Stimulated activated CD8-positive, alpha-beta memory T cell treated with anti-CD3 and anti-CD28 coated beads, Interleukin-7, amount 100 ng/mL, for 4 hours (primary cell): ENCODE measurements around the gene ZNF503.

Experiments
- DNase-seq, 2 donors: peaks; one replicate each; pipeline ENCODE4 v3.0.0-alpha.2; 2020; ENCODE audit warnings: low read depth in 2 of 2

Gene ZNF503

GRCh38 chr10:75406462-75407223 lies 5.1 kb upstream of the ZNF503 start:
- no peak for DNase-seq

DNA sequence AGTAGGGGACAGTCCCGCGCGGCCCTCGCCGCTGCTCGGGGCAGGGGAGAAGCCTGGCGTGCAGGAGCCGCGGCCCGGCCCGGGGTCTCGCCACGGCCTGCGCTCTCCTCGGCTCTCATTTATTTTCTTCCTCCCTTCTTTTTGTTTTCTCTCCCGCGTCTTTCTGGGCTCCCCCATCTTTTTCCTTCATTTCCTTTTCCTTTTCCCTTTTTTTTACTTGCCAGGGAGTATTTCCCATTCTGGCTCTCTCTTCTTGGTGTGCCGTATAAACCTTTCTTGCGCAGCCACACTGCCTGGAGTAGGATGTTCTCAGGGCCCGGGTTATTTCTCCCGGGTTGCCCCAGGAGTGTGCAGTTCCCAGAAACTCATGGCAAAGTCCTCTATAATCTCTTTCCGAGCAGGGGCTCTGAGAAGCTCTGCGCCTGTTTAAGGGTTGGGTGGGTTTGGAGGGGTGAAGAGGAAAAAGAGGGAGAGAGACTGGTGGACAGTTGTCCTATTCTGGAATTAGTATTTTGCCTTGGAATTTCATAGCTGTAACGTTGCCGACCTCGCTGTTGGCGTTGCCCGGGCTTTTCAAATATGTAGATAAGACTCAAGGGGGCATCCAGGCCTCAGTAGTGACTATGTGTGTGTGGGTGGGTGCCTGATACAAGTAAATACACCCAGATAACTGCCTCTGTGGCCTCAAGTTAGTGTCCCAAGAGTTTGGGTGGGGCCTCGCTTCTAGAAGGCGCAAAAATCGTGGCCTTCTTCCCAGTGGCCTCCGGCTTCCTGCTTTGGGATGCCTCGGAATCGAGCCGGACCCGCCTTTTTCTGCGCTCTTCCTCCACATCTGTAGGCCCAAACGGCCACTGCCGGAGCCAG lies 4.3 kb upstream of the ZNF503 start:
- no peak for DNase-seq

DNA sequence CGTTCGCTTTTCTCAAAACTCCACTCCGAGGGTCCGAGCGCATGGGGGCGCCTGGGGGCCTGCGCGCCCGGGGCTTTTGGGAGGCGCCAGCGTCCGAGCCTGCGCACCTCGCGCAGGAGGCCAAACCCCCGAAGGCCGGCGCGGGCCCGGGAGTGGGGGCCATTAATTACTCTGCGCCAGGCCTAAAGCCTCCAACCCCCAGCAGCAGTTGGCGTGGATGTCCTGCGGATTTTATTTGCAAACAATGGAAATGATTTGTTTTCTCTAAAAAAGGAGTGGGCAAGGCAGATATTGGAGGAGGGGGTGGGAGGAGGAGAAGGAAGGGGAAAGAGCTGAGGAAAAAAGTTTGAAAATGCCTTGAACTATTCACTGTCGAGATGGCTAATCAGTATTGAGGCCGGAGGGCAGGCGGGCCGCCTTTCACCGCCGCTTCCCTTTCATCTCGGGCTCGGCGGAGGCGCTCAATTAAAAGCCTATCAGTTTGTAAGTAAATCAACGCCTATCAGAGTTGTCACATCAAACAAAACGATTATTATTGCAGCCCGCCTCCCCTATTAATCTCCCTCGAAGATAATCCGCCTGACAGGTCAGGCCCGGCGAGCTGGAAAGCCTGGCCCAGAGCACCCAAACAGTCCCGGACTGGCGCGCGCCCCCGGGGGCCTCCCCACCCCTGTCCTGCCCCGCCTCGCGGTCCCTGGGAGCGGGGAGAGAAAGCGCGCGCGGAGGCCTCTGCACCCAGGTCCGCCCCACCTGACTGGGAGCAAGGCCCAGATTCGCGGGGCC lies 3.4 kb upstream of the ZNF503 start:
- DNase-seq: no peak

- DNase-seq: no peak
These were observed 2.6 kb upstream of the ZNF503 start for GRCh38 chr10:75403939-75404814.

DNA sequence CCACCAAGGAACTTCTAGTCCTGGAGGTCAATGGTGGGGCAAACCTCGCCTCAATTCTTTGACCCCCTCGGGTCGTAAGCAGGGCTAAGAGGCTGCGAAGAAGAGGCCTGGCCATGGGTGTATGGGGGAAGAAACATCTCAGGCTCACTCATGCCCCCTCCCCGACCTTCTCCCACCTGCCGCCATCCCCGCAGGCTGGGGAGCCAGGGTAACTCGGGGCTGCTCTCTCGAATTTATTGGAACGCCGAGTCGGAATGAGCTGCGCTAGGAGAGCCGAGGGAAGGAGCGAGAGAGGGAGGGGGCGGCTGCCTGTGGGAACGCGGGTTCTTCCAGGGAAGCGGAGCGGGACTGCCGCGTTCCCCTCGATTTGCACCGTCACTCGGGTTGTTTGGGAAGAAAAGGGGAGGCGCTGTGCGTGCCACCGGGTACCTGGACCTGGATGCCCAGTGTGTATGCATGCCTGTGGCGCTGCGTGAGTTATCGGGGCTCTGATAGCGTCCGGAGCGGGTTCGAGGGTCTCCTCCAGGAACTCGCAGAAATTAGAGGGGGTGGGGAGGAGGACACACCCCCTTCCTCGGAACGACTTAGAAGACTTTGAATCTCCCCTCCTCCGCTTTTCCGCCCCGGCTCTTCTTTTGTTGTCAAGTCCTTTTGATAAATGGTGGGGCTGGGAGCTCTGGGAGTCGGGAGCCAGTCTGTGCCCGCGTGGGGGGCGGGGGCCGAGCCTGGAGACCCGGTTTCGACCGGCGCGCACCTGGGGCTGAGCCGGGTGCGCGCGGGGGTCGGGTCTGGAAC lies 1.8 kb upstream of the ZNF503 start:
- no peak for DNase-seq

GRCh38 chr10:75402486-75403143 lies 1.1 kb upstream of the ZNF503 start:
- DNase-seq: no peak

- no peak for DNase-seq
These were observed 594 bp downstream of the ZNF503 start for GRCh38 chr10:75400771-75401568.

DNA sequence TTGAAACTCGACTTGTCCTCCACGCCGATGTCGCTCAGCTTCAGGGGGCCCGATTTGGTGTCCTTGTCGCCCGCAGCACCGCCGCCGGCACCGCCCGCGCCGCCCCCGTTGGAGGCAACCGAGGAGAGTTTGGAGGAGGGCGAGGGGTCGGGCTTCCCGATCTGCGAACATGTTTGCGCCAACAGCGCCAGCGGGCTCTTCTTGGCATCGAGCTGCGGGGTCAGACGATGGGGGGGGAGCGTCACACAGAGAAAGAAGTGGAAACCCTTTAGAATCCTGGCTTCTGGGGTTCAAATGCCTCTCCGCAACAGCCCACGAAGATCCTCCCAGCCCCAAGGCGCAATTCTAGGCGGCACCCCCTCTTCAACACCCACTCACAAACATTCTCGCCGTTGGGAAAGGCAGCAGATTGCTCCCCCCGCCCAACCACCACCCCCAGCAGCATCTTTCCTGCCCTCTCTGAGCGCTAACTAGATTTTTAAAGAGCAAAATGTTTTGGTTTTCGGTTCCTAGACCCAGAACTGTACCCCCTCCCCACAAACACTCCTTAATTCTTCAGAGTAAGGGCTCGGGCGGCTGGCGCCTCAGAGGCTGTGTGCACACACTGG lies 1.3 kb downstream of the ZNF503 start:
- no peak for DNase-seq

- DNase-seq: peak in 1 of 2 donors; percentile 18
These were observed 2.0 kb downstream of the ZNF503 start for GRCh38 chr10:75399461-75400162.

DNA sequence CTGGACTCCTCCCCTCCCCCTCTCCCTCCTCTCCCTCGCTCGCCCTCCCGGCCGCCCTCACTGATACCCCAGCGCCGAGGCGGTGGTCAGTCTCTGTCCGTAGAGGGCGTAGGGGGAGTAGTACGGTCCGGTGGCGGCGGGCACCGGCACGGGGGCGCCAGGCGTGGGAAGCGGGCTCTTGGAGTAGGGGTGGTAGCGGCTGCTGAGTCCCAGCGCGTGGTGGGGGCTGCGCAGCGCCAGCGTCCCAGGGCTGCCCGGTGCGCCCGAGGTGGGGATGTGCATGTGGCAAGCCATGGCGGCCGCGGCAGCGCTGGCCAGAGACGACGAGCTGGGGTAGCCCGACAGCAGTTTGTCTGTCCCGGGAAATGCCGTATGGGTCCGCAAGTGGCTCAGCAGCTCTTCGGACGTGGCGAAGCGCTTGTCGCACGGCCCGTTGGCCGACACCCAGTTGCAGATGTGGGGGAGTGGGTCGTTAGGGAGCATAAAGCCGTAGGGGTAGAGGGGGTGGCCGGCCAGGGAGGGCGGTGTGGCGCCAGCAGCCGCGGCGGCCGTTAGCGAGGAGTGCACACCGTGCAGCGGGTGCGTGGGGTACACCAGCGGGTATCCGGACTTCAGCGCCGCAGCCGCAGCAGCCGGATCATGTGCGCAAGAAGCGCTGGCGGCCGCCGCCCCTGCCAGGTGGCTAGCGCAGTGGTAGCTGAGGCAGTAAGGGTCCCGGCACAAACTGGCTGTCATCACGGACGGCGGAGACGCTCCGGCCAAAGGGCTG lies 2.7 kb downstream of the ZNF503 start:
- DNase-seq: no peak

GRCh38 chr10:75398200-75398691 lies 3.3 kb downstream of the ZNF503 start:
- DNase-seq: no peak

DNA sequence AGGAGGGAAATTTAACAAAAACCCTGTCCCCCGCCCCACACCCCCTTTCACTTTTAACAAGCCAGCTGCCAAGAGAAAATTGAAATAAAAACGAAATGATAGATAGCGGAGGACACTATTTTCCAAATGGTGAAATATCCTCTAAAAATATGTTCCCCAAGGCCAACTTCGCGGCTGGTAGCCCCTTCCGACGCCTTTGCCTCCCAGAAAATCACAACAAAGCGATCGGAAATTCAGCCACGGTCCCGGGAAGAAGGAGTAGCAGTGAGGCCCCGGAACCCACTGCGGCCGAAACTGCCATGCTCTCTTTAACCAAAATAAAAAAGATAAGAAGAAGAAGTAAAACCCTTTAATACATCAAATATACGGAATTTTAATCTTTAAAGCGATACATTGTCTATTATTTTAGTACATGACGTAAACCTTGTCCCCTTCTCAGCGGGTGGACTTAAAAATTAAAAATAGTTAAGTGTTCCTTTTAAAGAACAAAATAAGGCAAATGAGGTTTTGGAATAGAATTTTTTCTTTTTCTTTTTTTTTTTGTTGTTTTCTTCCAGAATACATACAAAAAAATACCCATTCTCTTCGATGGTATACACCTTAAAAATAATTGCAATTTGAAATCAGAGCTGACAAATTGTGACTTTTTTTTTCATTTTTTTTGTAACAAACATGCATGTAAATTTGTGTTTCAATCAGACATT lies 3.9 kb downstream of the ZNF503 start:
- no peak for DNase-seq

DNA sequence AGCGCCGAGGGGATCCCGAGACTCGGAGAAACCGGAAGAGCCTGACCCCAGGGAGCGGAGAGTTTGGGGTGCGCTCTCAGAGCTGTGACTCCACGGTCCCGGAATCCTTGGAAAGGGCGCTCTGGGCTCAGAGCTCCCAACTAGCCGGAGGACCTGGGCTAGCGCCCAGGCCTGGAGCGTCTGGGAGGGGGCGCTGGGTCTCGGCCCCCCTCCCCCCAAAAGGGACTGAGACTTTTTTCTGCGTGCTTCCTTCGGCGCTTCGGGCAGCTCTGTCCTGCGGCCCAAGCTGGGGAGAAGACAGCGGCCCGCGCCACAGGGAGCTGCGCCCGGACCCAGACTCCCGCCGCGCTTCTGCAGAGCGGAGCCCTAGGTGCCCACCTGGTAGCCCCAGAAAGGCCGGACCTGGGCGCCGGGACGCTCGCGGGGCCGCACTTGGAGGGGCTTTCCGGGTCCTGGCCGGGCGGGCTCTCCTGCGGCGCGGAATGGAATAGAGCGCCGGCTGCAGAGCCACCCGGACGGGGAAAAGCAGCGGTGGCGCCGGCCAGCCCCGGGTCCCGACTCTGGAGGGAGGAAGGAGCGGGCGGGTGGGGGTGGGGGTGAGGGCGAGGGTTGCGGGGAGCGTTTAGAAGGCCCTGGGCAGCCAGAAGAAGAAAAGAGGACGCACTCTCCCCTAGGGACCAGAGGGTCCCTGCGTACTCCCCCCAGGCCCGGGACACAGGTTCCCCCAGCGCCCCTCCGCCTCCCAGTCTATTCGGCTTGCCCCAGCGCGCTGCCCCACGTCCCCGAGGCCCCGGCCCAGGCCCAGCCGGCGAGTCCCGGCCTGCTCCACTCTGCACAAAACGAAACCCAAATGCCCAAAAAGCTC lies 4.7 kb downstream of the ZNF503 start:
- DNase-seq: no peak

GRCh38 chr10:75395932-75396630 lies 5.5 kb downstream of the ZNF503 start:
- no peak for DNase-seq
